IPS-NIHi7 (cell line): Measurements from ENCODE around the gene C22orf31.
A peak's percentile ranks its signal among the peaks of the same experiment; 100 is the strongest.

Experiments used
- DNase-seq: peaks from one replicate; pipeline ENCODE4 v3.0.0; 2012; ENCODE audit warnings: mixed read lengths; ENCODE audit errors: extremely low spot score

Gene C22orf31

DNA sequence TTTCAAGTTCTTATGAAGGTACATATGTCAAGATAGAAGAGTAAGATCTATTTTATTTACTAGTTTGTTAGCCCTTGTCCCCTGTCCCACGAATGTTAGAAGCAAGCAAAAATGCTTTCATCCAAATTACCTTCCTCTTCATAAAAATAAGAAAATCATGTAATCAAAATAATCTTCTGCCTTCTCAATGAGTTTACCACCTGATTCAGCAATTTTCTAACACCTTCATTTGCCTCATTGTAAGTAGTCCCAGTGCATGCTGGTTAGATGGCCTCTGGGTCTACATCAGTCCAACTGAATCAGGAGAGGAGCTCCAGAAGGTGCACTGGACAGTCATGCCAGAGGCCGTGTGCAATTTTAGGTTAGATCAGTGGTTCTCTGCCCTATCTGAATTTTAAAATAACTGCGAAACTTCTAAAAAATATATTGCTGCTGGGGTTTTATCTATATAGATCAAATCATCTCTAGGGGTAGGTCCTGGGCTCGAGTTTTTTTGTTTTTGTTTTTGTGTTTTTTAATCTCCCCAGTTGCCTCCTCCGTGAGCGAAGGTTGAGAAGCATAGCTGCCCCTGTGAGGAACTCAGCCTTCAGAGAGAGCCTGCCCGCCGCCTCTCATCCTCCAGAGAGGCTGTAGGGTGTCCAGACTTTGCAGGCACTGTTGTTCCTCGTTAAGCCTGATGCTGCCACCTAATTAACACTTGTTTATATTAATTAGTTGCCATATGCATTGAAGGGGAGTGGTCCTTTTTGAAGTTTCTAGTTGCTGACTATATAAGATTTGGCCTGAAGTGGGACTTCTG lies 32.2 kb downstream of the C22orf31 start:
- DNase-seq, result no peak

DNA sequence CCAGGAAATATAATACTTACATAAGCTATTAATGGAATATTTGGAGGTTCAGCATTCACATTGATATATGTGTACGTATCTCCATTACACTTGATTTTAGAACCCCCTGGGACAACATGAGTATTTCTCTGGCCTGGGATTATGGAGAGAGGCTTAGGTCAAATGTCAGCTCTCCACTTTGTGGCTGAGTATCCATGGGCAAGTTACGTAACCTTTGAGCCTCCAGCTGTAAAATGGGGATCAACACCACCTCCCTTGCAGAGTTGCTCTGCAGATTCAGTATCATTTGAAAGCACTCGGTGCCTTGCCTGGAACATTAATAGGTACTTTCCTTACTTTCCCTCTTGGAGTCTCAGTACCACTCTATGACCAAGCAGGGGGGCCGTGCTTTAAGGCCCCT lies 33.2 kb downstream of the C22orf31 start:
- DNase-seq, result no peak

DNA sequence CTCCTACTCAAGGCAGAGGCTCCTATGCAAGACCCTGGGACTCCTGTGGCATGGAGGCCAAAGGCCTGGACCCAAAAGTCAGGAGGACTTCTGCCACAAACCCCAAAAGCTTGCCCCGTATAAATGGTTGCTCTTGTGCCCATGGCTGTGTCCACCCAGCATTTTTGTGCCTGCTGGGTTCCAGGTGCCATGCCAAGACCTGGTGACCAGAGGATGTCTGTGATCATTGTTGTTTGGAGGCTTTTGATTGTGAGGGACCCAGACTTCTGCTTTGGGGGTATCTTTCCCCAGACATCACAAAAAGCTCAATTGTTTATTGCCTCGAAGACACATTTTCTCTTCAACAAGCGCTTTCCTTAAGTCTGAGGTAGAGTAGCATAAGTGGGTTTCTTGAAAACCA lies 35.1 kb downstream of the C22orf31 start:
- DNase-seq, result no peak

DNA sequence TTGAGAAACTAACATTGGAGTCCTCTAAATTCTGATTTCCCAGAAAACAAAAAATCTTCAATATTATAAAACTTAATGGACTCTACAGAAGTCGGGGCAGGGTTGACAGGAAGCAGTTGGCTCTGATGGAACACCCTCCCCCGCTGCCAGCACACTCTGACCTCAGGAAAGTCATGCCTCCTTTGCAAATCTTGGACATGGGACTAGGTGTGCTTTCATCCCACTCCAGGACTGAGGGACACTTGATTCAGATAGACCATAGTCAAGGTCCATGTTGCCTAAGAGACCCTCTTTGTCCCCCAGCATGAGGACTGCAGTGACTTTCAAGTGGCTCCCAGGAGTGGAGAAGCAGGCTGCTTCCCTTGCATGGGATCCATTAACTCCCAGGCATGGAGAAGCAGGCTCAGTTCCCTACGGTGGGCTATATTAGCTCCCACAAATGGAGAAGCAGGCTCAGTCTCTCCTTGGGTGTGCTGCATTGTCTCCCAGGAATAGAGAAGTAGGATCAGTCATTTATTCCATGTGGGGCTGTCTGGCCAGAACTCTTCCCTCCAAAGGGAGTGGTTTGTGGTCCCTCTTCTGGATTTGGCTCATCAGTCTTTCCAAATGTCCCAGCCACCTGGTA lies 38.3 kb downstream of the C22orf31 start:
- DNase-seq, result no peak

DNA sequence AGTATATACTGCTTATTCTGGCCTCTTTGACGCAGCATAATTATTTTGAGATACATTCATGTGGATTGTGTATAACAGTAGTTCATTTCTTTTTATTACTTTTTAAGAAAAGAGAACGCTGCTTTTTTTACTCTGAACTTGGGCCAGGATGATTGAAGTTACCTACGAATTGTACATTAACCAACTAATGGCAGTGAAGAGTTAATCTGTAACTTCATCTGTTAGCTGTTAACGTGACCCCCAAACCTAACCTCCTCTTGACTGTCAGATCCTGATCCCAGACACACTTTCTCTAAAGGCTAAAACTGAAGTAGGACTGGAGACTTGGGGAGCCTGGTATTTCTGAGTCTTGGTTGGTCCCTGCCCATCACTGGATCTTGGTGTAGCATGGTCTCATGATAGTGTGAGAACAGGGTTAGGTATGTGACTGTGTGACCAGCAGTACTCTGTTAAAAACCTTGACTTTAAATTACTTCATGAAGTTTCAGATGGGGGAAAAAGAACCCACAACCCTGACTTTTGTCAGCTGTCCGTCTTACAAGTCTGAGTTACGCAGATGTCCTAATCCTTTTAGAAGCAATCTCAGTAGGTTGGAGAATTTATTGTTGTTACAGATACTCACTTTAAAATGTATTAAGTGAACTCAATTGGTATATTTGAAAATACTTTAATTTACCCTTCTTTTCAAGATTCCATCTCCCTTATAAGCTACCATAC lies 39.4 kb downstream of the C22orf31 start:
- no peak for DNase-seq

DNA sequence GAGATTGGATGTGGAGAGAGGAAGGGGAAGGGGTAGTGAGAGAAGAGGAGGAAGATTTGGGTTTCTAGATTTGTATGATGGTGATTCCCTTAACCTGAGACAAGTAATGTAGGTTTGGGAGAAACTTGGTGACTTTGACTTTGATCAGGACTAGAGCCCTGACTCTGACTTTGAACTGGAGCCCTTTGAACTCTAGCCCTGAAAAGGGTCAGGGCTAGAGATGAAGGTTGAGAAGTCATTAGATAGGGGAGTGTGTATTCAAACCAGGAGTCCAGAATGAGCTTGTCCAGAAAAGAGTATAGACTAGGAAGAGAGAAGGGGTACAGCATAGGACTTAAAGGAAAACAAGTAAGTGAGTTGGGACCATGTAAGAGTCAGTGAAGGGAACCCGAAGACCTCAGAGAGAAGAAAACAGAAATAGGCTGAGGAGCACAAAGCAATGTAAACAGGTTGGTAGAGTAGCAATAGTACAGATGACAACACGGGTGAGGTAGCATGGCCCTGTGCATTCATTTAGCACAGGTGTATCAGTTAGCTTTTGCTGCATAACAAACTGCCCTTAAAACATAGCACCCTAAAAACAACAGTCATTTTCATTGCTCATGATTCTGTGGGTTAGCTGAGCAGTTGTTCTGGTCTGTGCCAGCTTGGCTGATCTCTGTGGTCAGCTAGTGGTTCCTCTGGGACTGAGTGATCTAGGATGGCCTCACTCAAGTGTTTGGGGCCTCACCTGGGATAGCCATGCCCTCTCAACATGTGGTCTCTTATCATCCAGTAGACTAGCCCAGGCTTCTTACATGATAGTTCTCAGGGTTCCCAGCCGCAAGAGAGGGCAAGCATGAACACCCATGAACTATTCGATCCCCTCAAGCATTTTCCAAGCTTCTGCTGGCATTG lies 43.1 kb downstream of the C22orf31 start:
- DNase-seq, result no peak

DNA sequence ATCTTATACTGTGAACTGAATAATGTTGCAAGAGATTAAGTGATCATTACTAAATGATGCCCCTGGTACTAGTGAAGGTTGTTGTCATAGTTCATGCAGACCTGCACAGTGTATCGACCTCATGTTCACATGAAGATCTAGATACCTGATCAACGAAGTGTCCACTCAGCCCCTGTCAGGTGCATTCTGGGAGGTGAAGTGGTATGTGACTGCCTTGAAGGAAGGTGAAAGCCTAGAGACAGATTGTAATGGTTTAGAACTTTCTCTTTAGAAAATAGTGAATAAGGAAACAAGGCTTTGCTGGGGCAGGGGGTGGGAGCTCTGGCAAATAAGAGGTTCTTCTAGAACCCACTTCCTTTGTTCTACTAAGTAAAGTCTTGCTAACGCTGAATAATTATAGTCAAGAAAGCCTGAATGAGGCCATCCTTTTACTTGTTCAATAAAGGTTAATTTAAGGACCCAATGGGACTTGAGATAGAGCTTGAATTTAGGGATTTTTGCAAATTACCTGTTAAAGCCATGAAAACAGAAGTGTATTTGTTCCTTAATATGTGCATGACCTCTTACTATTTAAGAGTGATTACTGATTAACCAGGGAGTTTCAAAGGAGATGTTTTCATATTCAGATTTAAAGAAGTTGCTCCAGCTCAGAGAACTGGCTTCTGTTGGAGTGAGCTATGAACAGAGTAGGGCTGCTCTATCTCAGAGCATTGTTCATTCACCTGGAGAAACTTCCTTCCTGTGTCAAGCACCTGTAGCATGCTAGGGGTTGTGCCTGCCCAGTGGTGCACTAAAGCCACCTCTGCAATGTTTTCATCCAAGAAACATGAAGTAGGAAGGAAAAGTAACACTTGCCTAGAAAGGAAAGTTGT lies 45.3 kb downstream of the C22orf31 start:
- no peak for DNase-seq

DNA sequence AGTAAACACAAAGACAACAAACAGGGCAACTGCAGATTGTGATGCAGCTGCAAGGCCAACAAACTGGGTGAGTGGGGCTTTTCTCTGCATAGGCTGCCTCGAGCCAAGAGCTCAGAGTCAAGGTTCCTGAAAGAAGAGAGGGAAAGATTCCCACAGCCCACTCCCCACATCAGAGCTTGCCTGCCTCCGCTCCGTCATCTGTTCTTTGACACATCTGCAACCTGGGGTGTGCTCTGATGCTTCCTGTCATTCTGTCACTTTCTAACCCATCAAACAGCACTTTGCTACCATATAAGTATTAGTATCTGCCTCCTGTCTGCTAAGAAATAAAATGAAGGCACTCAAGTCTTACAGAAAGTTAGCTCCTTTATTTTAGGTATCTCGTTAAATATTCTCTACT lies 46.9 kb downstream of the C22orf31 start:
- no peak for DNase-seq

DNA sequence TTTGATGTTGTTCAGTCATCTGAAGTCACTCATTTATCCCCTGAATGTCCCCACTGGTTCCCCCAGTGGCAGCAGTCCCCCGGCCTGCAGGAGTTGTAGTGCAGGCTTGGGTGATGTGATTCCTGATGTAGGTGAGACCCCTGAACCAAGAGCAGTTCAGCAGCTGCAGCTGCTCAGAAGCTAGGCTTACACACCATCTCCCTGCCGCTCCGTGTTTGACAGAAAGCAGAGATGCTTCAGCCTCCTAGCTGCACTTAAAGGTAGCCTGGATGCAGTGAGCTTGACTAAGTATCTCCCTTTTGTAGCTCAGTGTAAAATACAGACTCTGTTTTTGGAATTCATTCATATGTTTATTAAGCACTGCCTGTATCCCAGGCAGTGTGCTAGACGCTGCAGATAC lies 47.3 kb downstream of the C22orf31 start:
- DNase-seq, result no peak

DNA sequence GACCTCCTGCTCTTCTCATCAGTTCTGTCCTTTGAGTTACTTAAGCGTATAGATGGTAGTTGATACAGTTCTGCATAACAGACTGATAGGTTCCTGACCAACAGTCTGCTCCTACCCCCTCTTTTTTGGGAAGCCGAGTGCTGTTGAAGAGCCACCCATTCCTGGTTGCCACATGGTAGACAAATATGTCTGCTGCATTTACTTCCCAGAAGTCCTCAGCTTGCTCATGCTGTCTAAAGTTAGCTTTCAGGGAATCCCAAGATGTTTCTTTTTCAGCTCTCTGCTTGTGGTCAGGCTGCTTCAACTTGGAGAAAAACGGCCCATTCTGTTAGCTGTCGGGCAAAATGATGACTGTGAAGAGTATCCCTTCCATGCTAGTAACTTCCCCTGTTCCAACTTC lies 48.7 kb downstream of the C22orf31 start:
- DNase-seq, result no peak

DNA sequence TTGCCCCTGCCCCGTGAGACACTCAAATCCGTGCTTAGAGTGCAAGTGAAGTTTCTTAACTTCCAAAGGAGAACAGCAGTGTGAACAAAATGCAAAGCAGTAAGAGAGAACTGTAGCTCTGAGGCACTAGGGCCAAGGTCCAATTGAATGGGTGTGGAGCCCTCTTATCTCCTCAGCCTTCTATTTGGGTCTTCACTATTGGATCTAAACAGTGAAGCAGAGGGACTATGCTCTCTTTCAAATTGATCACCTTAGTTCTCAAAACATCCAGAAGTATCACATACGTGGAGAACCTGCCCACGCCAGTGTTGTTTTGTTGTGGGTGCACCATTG lies 49.6 kb downstream of the C22orf31 start:
- DNase-seq, result no peak

DNA sequence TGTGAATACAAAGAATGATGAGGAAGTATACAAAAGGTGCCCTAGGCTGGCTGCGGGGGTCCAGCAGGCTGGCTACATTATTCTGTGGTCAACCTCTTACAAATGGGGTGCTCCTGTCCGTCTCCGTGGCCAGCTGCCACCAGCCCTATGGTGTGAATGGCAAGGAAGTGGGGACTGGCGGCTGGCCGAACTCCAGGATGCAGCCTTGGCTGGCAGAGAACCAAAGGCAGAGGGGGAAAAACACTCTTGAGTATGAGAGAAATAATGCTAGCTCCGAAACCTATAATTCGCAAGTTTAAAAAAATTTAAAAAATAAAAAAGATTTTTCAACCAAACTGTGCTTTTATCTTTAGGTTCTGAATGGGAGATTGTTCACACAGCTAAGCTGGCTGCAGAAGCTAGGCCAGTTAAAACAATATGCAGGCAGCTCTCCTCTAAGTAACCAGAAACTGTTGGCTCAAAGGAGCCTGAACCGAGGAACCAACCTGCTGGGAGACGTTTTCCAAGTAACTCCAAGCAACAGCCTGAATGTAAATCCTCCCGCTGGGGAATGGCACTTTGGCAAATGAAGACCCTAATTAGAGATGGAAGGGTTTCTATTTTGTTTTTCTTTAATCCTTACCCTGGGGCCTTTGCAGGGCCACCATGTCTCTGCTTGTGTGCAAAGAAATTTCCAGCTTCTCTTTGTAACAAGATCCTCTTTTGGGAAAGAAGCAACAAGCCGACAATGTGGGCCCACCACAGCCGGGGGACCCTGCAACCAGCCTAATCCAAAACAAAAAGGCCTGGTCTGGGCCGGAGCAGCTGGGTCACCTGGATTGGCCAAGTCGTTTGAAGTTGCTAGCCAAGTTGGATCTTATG lies 50.2 kb downstream of the C22orf31 start:
- peak; percentile 31 for DNase-seq

DNA sequence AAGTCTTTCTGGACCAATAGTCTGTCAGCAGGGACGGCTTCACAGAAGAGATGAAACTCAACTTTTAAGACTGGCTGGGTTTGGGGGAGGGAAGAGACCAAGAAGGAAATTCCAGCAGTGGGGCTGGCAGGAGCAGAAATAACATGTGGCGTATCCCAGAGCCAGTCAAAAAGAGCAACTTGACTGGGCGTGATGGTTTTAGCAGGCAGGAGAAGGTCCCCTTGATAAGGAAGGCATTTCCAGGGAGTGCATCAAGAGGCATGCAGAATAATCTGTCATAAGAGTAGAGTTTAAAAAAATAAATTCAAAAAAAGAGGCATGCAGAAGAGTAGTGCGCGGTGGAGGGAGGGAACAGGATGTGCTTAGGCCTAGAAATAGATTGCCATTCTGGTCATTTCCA lies 52.5 kb downstream of the C22orf31 start:
- no peak for DNase-seq
